ENCODE measurements around the gene FNIP2. TPM values are rescaled to one million over a fixed set of nuclear protein-coding genes. Genes with fewer than 3 reads are reported as not detected.
"Not testable (repeated sequence)": the region's sequence is repeated elsewhere in the genome, so short reads cannot be mapped to it uniquely, and the experiment has no call there.

Gene FNIP2
- total and polyA plus RNA-seq, 7 donors = 15.6 to 92.1 (median 33.3) TPM

DNA sequence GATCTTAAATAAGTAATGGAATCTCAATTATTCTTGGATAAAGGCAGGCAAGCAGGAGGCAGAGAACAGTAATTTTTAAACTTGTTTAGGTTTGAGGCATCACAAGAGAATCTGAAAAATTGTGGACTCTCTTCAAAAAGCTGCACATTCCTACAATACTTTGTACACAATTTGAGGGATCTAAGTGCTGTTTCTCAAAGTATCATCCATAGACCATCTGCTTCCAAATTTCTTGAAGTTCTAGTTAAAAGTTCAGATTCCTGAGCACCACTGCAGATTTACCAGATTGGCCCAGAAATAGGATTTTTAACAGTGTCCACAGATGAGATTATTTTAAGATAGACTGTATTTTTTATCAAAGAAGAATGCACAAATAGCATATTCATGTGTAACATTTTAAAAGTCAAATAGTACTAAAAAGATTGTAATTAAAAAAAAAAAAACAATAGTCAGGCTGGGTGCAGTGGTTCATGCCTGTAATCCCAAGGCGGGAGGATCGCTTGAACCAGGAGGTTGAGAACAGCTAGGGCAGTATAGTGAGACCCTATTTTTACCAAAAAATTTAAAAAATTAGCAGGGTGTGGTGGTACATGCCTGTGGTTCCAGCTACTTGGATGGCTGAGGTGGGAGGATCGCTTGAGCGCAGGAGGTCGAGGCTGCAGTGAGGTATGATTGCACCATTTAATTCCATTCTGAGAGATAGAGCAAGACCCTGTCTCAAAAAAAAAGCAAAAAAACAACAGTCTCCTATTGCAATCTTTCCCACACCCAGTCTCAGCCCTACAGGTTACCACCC lies 14.2 kb upstream of the FNIP2 start:
- Histone ChIP-seq H3K27ac (no peak overlapping the region), H3K4me1 (no peaks in the 10 kb centered on the region), H3K4me3 (no peak overlapping the region), H3K27me3 (ENCODE audit: insufficient read depth in 3 of 3, low read length in 2 of 3) (no peaks in the 10 kb centered on the region), H3K9me3 (no peaks in the 10 kb centered on the region), H3K36me3 (ENCODE audit: insufficient read depth in 1 of 2, low read depth in 1 of 2) (no peaks in the 10 kb centered on the region)
- intact Hi-C loops (cut with DNase I) = no loop called here
- ATAC-seq (no peak), DNase-seq (no peak)
- WGBS, 3 donors = 93 to 98% (median 97%) methylated on average over 5 of the region's 5 CpGs
- TF ChIP-seq, protein P1, sequence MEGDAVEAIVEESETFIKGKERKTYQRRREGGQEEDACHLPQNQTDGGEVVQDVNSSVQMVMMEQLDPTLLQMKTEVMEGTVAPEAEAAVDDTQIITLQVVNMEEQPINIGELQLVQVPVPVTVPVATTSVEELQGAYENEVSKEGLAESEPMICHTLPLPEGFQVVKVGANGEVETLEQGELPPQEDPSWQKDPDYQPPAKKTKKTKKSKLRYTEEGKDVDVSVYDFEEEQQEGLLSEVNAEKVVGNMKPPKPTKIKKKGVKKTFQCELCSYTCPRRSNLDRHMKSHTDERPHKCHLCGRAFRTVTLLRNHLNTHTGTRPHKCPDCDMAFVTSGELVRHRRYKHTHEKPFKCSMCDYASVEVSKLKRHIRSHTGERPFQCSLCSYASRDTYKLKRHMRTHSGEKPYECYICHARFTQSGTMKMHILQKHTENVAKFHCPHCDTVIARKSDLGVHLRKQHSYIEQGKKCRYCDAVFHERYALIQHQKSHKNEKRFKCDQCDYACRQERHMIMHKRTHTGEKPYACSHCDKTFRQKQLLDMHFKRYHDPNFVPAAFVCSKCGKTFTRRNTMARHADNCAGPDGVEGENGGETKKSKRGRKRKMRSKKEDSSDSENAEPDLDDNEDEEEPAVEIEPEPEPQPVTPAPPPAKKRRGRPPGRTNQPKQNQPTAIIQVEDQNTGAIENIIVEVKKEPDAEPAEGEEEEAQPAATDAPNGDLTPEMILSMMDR (IDR thresholded peaks at IDR 0.05) = no peak

DNA sequence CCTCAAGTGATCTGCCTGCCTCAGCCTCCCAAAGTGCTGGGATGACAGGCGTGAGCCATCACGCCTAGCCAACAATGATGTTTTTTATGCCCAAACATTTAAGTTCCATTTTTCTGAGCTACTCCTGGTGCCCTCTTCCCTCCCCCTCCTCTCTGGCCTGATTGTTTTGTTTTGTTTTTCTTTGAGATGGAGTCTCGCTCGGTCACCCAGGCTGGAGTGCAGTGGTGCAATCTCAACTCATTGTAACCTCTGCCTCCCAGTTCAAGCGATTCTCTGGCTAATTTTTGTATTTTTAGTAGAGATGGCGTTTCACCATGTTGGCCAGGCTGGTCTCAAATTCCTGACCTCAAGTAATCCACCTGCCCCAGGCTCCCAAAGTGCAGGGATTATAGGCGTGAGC lies 13.0 kb upstream of the FNIP2 start:
- WGBS, 3 donors = 85 to 93% (median 91%) methylated on average over 7 of the region's 7 CpGs
- ATAC-seq; H3K27ac ChIP-seq; H3K27me3 ChIP-seq (ENCODE audit: insufficient read depth in 3 of 3, low read length in 2 of 3); H3K9me3 ChIP-seq; H3K36me3 ChIP-seq (ENCODE audit: insufficient read depth in 1 of 2, low read depth in 1 of 2); DNase-seq; H3K4me3 ChIP-seq; H3K4me1 ChIP-seq; intact Hi-C loops (cut with DNase I): not testable (repeated sequence)

DNA sequence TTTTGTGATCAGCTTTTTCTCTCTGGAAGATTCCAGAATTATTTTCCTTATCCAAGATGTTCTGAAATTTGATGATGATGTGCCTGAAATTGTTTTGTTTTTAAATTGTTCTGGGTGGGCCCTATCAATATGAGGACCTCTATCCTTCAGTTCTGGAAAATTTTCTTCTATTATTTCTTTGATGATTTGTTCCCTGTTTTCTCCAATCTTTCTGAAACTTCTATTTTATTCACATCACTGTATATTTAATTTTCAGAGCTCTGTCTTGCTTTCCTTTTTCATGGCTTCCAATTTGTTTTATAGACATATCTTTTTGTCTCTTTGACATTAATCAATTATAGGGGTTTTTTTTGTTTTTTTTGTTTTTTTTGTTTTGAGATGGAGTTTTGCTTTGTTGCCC lies 12.2 kb upstream of the FNIP2 start:
- H3K27ac ChIP-seq = no peak overlapping the region
- no peak for ATAC-seq
- TF ChIP-seq, protein P1 (IDR thresholded peaks at IDR 0.05) = no peak
- no peaks in the 10 kb centered on the region for H3K27me3 ChIP-seq (ENCODE audit: insufficient read depth in 3 of 3, low read length in 2 of 3)
- no peaks in the 10 kb centered on the region for H3K9me3 ChIP-seq
- no peaks in the 10 kb centered on the region for H3K36me3 ChIP-seq (ENCODE audit: insufficient read depth in 1 of 2, low read depth in 1 of 2)
- DNase-seq = no peak
- intact Hi-C loops (cut with DNase I) = no loop called here
- H3K4me3 ChIP-seq = no peak overlapping the region
- H3K4me1 ChIP-seq = no peaks in the 10 kb centered on the region

DNA sequence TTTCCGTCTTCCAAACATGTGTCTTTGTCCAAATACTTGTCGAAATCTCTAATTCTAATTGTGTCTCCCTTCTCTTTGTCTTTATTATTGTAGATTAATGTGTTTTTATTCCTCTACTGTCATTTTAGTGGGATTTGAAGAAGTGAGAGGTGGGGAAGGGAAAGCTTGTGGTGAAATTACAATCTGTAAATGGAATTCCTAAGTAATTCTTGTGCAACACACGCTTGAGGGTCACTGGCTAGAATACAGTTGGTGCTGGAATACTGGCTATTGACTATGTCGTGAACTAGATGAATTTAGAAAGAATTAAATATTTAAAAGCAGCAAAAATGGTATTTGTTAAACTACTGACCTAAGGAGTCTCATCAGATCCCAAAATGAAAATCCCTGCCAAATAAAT lies 10.7 kb upstream of the FNIP2 start:
- H3K27me3 ChIP-seq (ENCODE audit: insufficient read depth in 3 of 3, low read length in 2 of 3) = no peaks in the 10 kb centered on the region
- H3K4me3 ChIP-seq = no peak overlapping the region
- no peak for ATAC-seq
- no peak overlapping the region for H3K27ac ChIP-seq
- WGBS, 3 donors = 71 to 89% (median 79%) methylated on average over 4 of the region's 4 CpGs
- no peaks in the 10 kb centered on the region for H3K4me1 ChIP-seq
- H3K9me3 ChIP-seq = no peaks in the 10 kb centered on the region
- no peak for DNase-seq
- TF ChIP-seq, protein P1 (IDR thresholded peaks at IDR 0.05) = no peak
- no peaks in the 10 kb centered on the region for H3K36me3 ChIP-seq (ENCODE audit: insufficient read depth in 1 of 2, low read depth in 1 of 2)
- intact Hi-C loops (cut with DNase I) = no loop called here

DNA sequence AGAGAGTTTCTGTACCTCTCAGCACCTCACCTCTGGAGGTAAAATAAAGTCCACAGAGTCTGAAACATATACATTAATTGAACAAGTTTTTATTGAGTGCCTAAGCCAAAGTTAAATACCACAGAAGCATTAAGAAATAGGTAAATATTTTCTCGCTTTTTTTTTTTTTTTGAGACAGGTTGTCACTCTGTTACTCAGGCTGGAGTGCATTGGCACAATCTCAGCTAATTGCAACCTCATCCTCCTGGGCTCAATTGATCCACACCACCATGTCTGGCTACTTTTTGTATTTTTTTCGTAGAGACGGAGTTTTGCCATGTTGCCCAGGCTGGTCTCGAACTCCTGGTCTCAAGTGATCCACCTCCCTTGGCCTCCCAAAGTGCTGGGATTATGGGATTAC lies 10.1 kb upstream of the FNIP2 start:
- Histone ChIP-seq H3K27ac (no peak overlapping the region), H3K36me3 (ENCODE audit: insufficient read depth in 1 of 2, low read depth in 1 of 2) (no peaks in the 10 kb centered on the region), H3K4me1 (no peaks in the 10 kb centered on the region), H3K27me3 (ENCODE audit: insufficient read depth in 3 of 3, low read length in 2 of 3) (no peaks in the 10 kb centered on the region), H3K9me3 (no peaks in the 10 kb centered on the region), H3K4me3 (no peak overlapping the region)
- intact Hi-C loops (cut with DNase I) = no loop called here
- WGBS, 3 donors = 94 to 97% (median 96%) methylated on average over 4 of the region's 4 CpGs
- ATAC-seq = no peak
- TF ChIP-seq, protein P1 (IDR thresholded peaks at IDR 0.05) = no peak
- DNase-seq = no peak

DNA sequence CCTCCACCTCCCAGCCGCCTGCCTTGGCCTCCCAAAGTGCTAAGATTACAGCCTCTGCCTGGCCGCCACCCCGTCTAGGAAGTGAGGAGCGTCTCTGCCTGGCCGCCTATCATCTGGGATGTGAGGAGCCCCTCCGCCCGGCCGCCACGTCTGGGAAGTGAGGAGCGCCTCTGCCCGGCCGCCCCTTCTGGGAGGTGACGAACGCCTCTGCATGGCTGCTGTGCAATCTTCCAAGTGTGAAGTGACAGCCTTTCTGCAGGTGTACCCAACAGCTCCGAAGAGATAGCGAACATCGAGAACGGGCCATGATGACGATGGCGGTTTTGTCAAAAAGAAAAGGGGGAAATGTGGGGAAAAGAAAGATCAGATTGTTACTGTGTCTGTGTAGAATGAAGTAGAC lies 9.3 kb upstream of the FNIP2 start:
- 96 to 98% (median 97%) methylated on average over 19 of the region's 20 CpGs for WGBS, 3 donors
- H3K27me3 ChIP-seq (ENCODE audit: insufficient read depth in 3 of 3, low read length in 2 of 3); H3K9me3 ChIP-seq; DNase-seq; intact Hi-C loops (cut with DNase I); H3K27ac ChIP-seq; ATAC-seq; H3K36me3 ChIP-seq (ENCODE audit: insufficient read depth in 1 of 2, low read depth in 1 of 2); H3K4me3 ChIP-seq; H3K4me1 ChIP-seq: not testable (repeated sequence)
